PFSK-1 (cell line): ENCODE results near the gene PARD6B.

Source experiments
- FOXP2 ChIP-seq: optimal IDR thresholded peaks from 2 replicates; pipeline ENCODE3; 2011; ENCODE audit warnings: borderline replicate concordance, control low read depth, inconsistent platforms; ENCODE audit not compliant: insufficient read depth; ENCODE audit errors: extremely low read length, extremely low read depth
- POLR2AphosphoS5 ChIP-seq: IDR thresholded peaks from 2 replicates; pipeline ENCODE4 v1.6.1; 2012; ENCODE audit warnings: low read depth, mild to moderate bottlenecking, control low read depth, low read length, moderate library complexity
- SIN3A ChIP-seq: IDR thresholded peaks from 2 replicates; pipeline ENCODE4 v1.6.1; 2012; ENCODE audit warnings: mild to moderate bottlenecking, low read length, moderate library complexity, borderline replicate concordance; ENCODE audit not compliant: insufficient read depth
- TAF1 ChIP-seq: IDR thresholded peaks from 2 replicates; pipeline ENCODE4 v1.6.1; 2012; ENCODE audit warnings: low read length, control low read depth, borderline replicate concordance; ENCODE audit not compliant: insufficient read depth
- TF ChIP-seq, protein P1 (sequence below), 2 experiments: IDR thresholded peaks; 2 replicates each; pipeline versions ENCODE4 v1.6.1 to v1.8.0; 2011 to 2012; ENCODE audit warnings: low read depth in 2 of 2, low read length in 2 of 2, control low read depth in 1 of 2, inconsistent platforms in 1 of 2, mild to moderate bottlenecking in 1 of 2, moderate library complexity in 1 of 2; ENCODE audit not compliant: insufficient read depth in 1 of 2

PARD6B gene

DNA sequence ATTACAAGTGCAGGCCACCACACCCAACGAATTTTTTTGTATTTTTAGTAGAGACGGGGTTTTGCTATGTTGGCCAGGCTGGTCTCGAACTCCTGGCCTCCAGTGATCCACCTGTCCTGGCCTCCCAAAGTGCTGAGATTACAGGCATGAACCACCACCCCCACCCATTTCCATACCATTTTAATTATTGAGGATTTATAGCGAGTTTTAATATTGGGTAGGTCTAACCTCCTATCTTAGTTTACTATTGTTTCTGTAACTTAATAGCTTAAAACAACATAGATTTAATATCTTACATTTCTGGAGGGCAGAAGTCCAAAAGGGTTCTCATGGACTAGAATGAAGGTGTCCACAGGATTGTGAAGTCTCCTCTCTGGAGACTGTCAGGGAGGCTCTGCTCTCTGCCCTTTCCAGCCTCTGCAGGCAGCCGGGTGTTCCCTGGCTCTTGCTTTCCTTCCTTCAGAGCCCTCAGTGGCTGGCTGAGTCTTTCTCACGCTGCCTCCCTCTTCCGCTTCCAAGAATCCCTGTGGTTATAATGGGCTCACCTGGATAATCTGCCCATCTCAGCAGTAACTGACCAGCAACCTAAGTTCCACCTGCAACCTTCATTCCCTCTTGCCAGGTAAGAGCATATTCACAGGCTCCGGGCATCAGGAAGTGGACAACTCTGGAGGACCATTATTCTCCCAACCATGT, 44.9 kb downstream of the PARD6B start:
- TF ChIP-seq TAF1, result no peak
- TF ChIP-seq FOXP2, result no peak
- TF ChIP-seq, protein P1, sequence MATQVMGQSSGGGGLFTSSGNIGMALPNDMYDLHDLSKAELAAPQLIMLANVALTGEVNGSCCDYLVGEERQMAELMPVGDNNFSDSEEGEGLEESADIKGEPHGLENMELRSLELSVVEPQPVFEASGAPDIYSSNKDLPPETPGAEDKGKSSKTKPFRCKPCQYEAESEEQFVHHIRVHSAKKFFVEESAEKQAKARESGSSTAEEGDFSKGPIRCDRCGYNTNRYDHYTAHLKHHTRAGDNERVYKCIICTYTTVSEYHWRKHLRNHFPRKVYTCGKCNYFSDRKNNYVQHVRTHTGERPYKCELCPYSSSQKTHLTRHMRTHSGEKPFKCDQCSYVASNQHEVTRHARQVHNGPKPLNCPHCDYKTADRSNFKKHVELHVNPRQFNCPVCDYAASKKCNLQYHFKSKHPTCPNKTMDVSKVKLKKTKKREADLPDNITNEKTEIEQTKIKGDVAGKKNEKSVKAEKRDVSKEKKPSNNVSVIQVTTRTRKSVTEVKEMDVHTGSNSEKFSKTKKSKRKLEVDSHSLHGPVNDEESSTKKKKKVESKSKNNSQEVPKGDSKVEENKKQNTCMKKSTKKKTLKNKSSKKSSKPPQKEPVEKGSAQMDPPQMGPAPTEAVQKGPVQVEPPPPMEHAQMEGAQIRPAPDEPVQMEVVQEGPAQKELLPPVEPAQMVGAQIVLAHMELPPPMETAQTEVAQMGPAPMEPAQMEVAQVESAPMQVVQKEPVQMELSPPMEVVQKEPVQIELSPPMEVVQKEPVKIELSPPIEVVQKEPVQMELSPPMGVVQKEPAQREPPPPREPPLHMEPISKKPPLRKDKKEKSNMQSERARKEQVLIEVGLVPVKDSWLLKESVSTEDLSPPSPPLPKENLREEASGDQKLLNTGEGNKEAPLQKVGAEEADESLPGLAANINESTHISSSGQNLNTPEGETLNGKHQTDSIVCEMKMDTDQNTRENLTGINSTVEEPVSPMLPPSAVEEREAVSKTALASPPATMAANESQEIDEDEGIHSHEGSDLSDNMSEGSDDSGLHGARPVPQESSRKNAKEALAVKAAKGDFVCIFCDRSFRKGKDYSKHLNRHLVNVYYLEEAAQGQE (IDR thresholded peaks at IDR 0.05; ENCODE audit: insufficient read depth in 1 of 2, low read depth in 2 of 2, low read length in 2 of 2), result no peak
- TF ChIP-seq POLR2AphosphoS5, result no peak
- TF ChIP-seq SIN3A, result no peak

DNA sequence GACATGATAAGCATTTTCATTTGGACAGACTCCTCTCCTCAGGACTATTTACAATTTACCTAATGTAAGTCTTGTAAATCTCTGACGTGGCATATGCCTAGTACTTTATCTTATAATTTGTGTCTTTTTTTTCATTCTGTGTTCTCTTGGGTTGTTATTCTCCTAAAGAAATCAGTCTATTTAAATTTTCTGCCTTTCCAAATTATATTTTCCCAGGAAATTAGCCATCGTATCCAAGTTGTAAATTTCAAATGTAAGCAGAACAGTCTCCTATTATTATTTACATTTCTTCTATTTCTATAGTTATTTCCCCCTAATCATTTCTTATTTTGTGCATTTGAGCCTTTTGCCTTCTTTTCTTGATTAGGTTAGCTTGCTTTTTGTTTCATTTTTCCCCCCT, 46.0 kb downstream of the PARD6B start:
- TF ChIP-seq, protein P1 (IDR thresholded peaks at IDR 0.05; ENCODE audit: insufficient read depth in 1 of 2, low read depth in 2 of 2, low read length in 2 of 2), result no peak
- TF ChIP-seq SIN3A (no peak), POLR2AphosphoS5 (no peak), TAF1 (no peak), FOXP2 (no peak)

DNA sequence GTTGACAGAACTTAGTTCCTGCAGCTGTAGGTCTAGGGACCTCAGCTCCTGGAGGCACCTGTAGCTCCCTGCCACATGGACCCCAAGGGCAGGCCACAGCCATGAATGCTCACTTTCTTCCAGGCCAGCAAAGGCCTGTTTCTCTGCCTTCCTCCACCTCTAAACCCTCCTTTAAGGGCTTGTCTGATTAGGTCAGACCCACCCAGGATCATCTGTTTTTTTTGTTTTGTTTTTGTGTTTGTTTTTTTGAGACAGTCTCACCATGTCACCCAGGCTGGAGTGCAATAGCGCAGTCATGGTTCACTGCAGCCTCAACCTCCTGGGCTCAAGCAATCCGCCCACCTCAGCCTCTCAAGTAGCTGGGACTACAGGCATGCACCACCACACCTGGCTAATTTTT, 52.0 kb downstream of the PARD6B start:
- TF ChIP-seq, protein P1 (IDR thresholded peaks at IDR 0.05; ENCODE audit: insufficient read depth in 1 of 2, low read depth in 2 of 2, low read length in 2 of 2), result no peak
- no peak for TF ChIP-seq SIN3A
- no peak for TF ChIP-seq POLR2AphosphoS5
- no peak for TF ChIP-seq FOXP2
- TF ChIP-seq TAF1, result no peak

DNA sequence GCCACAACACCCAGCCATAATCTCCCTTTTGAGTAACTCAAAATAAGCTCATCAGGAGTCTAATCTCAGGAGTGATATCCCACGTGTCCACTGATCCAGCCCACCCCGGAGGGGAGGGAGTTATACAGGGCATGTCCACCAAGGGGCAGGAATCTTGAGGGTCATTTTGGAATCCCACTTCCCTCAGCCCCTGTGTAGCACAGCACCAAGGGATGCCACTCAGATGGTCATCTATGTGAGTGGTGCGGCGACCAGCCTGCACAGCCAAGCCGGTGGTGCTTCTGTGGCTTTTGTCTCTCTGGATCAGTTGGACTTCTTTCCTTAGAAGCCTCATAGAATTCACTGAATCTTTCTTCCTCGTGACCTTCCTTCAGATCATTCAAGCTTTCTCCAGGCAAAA, 52.5 kb downstream of the PARD6B start:
- TF ChIP-seq, protein P1 (IDR thresholded peaks at IDR 0.05; ENCODE audit: insufficient read depth in 1 of 2, low read depth in 2 of 2, low read length in 2 of 2), result no peak
- TF ChIP-seq FOXP2 (no peak), POLR2AphosphoS5 (no peak), TAF1 (no peak), SIN3A (no peak)

DNA sequence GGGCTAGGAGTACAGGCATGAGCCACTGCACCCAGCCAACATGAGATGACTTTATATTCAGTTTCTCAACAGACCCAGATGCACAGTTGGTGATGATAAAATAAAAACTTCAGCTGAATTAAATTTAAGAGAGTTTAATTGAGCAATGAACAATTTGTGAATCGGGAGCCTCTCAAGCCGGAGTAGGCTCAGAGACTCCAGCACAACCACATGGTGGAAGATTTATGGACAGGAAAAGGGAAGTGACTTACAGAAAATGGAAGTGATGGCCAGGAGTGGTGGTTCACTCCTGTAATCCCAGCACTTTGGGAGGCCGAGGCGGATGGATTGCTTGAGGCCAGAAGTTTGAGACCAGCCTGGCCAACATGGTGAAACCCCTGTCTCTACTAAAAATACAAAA, 53.1 kb downstream of the PARD6B start:
- no peak for TF ChIP-seq POLR2AphosphoS5
- no peak for TF ChIP-seq FOXP2
- TF ChIP-seq TAF1, result no peak
- TF ChIP-seq, protein P1 (IDR thresholded peaks at IDR 0.05; ENCODE audit: insufficient read depth in 1 of 2, low read depth in 2 of 2, low read length in 2 of 2), result no peak
- no peak for TF ChIP-seq SIN3A
